ENCODE measurements around the gene MYCL.

MYCL gene

DNA sequence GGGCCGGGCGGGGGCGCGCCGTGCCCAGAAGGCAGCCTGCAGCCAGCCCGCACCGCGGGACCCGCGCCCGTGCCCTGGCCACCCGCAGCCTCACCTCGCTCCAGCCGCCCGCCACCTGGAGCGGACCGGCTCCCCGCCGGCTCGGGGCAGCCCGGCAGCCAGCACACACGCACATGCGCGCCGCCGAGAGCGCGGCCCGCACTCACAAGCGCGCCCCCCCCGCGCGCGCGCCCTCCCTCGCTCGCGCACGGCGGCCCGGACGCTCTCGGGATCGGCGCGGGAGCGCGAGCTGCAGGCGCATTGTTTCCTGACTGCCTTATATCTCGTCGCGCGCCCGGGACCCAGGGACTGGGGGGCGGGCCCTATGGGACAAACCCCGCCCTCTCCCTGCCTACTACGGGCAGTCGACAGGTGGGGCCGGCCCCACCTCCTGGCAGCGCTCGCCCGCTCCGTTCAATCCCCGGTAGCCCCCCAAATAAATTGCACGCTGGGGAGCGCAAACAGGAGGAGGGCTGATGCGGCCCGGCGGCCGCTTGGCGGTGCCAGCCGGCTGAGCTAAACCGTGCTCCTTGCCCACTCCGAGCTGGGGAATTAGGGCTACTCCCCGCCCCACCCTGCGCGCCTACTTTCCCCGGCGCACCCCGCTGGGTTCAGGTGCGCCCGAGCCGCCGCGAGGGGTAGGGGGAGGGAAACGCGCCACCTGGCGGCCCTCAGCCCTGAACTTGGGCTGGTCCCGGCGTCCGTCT, at the start of gene MYCL:
Gene MYCL, minus strand, starts transcription at position 204 of the 746 bp plus-strand sequence. CDS start 483 bp downstream, outside the sequence.
- DNase-seq, result peak; percentile 96

DNA sequence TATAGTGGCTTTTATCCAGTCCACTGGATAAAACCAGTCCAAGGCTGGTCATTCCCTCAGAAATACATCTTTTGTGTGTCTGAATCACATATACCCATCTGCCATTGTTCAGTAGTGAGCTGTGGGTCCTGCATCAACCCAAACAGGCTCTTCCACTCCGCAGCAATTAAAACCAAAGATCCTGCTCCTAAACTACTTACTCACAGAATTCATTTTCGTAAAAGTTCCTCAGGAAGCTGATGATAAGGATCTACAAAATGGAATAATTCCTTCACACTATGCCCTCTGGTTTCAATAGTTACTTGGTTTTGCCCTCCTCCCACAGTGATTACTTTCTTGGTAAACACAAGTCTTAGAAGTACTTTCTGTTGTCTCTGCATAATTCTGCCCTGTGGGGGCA, 48.2 kb upstream of the MYCL start:
- no peak for DNase-seq

- no peak for DNase-seq
Measured at GRCh38 chr1:39947260-39947659, 45.5 kb upstream of the MYCL start.

- DNase-seq, result no peak
Measured at GRCh38 chr1:39946216-39946615, 44.5 kb upstream of the MYCL start.

GRCh38 chr1:39944410-39945112, 42.8 kb upstream of the MYCL start:
- no peak for DNase-seq

- no peak for DNase-seq
Measured at GRCh38 chr1:39943471-39944290, 42.0 kb upstream of the MYCL start.

GRCh38 chr1:39940980-39941871, 39.5 kb upstream of the MYCL start:
- no peak for DNase-seq

DNA sequence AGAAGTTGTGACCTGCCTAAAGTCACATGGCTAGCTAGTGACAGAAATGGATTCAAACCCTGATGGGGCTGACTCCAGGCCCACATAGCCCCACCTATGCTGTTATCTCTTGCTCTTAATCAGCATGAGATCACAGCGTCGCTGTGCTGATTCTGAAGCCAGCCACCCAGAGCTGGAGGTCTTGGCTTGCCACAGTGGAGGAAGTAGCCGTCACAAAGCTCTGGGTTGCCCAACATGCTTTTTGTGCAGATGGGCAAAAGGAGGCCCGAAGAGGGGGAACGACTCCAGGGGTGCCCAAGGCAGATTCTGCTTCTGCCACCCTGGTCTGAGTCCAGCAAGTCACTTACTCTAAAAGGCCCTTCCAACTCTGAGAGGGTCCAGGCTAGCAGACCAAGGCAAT, 38.5 kb upstream of the MYCL start:
- DNase-seq, result no peak

DNA sequence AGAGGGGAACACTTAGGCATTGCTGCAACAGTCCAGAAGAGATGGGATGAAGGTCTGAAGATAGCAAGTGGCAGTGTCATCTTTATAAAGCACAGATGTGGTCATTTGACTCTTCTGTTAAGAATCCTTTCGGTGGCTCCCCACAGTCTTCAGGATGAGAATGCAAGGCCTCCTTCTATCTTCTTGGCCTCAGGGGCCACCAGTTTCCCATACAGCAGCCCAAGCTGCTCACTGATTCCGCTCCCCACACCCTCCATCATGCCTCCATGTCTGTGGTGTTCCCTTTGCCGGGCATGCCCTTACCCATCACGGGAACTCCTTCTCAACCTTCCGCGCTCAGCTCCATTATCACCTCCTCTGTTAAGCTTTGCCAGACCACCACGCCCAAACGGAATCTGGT, 37.1 kb upstream of the MYCL start:
- DNase-seq, result no peak

DNA sequence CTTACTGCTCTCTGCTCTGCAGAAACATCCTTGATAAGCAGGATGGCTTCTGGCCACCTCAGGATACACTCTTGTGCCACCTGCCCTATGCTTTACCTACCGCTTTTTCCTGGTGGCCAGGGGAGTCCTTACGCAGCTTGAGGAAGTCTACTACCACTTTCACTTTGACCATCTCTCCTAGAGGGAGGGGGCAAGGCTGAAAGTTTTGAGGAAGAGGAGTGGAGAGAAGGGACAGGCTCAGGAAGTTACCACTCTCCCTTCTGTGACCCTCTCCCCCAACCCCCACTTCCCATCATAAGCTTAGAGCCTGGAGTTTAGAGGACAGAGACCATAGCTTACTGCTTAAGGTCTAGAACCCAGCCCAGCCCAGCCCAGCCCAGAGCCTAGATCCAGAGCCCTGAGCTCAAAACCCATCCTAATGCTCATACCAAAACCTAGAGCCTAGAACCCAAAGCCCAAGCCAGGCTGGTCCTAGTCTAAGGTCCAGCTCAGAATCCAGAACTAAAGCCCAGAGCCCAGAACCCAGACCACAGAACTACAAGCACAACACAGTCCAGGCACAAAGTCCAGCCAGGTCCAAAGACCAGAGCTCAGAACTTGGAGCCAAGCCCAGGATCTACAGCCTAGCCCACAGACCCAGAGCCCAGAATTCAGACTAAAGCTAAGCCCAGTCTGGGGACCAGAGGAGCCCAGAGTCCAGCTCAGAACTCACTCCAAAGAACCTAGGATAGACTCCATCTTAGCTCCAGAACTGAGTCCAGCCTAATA, 35.2 kb upstream of the MYCL start:
- no peak for DNase-seq

DNA sequence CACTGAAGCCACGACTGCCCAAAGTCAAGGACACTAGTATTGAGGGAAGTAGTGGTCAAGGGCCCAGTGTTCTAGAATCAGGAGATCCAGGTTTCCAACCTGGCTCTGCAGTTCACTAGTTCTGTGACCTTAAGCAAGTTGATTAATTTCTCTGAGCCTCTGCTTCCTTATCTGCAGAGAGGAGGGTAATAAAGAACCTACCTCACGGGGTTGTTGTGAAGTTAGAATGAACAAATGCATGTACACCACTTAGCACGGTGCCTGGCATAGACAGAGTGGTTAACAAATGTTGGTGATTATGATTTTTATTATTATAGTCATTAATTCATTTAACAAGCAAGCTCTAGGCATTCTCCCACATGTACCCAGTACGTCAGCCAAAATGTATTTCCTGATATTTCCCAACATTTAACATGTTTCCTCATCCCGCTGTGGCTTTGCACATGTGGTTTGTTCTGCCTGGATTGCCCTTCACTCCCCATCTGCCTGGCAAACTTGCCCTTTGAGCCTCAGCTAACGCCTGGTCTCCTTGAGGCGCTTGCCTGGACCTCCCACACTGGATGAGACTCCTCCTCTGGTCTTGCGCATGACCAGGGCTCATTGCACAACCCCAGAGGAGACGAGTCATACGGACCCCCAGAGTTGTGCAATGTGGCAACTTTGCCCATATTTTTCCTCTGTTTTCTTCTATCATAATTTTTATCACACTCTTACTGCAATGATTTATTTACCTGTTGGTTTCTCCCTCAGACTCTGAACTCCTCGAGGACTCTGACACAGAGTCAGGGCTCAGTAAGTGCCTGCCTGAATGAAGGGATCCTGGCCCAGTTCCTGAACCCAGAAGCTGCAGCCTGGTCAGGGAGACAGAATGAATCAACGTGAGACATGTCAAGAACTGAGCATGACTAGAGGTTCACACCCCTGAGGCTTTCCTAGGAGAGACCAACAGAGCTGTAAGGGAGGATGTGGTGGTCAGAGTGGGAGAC, 32.5 kb upstream of the MYCL start:
- DNase-seq, result no peak

GRCh38 chr1:39928809-39929587, 27.3 kb upstream of the MYCL start:
- DNase-seq, result no peak

DNA sequence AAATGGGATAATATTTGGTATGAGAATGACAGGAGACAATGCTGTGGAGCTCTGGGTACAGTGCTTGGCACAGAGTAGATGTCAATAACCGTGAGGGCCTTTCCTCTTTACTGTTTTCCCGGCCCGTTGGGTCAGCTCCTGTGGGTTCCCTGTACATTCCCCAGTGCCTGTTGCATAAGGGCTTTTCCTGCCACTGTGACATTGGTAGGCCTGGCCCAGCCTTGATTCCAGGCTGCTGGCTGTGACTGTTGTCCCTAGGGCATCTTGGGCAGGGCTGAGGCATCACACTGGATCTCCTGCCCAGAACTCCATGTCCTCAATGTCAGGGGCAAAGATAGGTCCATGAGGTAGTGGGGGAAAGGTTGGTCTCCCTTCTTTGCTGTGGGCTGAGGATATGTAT, 25.8 kb upstream of the MYCL start:
- DNase-seq, result no peak

- no peak for DNase-seq
Measured at GRCh38 chr1:39926820-39927219, 25.1 kb upstream of the MYCL start.

- no peak for DNase-seq
Measured at GRCh38 chr1:39926343-39926793, 24.7 kb upstream of the MYCL start.

DNA sequence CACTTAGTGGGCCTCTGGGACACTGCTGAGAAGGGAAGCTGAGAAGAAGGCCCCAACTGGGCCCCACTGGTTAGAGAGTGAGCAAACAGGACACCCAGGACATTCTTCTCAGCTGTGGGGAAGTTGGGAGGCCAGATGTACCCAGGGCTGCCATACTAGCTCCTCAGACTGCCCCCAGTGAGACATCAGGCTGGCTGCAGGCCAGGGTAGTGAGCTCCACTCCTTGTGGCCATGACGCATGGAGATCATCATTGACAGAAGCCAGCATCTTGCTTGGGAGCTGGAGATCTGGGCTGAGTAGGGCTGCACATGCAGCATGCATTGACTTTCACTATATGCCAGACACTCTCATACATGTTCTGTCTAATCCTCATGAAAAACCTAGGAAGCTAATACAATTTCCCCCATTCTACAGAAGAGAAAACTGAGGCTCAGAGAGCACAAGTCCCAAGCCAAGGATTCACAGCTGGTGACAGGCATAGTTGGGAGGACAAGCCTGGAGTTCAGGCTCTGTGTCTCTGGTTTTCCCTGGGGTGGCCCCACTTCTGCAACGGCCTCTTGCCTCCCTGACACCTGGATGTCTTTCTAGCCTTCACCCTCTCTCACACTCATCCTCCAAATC, 24.1 kb upstream of the MYCL start:
- no peak for DNase-seq

DNA sequence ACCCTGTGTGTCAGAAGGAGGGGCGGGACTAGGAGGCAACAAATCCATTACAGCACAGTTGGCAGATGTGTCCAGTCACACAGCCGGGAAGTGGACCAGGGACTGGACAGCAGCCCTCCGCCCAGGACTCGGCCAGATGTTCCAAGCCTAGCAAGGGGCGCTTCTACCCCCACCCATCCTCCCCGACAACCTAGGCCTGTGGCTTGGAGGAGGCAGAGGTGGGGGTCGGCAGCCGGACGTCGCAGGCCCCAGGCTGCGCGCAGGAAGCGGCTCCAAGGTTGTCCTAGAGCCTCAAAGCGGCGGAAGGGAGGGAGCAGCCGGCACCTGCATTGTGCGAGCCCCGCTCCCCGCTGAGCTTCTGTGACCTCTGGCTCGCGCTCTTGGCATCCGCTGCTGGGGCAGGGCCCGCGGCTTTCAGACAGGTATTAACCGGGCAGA, 20.6 kb upstream of the MYCL start:
- no peak for DNase-seq

DNA sequence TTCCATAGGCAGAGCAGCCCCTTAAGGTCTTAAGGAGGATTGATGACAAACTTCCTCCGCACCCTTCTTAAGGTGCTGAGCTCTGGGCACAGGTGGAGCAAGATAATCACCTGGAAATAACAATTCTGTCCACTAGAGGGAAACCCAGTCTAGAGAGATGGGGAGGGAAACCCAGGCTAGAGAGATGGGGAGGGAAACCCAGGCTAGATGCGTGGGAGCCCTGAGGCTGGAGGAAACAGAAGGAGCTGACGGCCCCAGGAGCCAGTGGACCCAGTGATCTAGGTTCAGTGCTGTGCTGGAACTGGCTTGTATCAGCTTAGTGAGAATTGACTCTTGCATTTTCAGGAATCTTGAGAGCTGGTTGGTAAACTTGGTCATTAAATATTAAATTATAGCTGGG, 17.8 kb upstream of the MYCL start:
- peak; percentile 95 for DNase-seq

DNA sequence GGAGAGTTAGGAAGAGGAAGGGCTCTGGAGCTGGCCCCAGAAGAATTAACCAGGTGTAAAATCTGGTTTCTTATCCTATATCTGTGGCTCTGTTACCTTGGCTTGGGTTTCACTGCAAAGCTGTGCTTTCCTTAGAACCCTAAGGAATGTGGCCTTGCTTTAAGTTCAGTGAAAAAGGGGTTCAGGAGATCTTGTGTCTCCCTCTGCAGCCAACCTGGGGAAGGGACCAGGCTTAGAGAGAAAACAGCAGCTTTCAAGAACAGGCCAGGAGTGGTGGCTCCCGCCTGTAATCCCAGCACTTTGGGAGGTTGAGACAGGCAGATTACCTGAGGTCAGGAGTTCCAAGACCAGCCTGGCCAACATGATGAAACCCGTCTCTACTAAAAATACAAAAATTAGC, 16.1 kb upstream of the MYCL start:
- peak; percentile 25 for DNase-seq

All from NCI-H82 (cell line).